HepG2 (cell line): ENCODE measurements around the gene ZNF587B. TPM values are rescaled to one million over a fixed set of nuclear protein-coding genes. Genes with fewer than 3 reads are reported as not detected.
"Not testable (repeated sequence)": the region's sequence is repeated elsewhere in the genome, so short reads cannot be mapped to it uniquely, and the experiment has no call there.

Experiments
- ATAC-seq: fragments of 200-7000 bp; cut with Tn5 transposase; 3 replicates; pipeline ENCODE4 v1.9.1; 2020; ENCODE audit warnings: mild to moderate bottlenecking, moderate library complexity
- BruUV-seq: library from RNA; stranded (reverse); fragments of 400-500 nt; replicated peaks from 2 replicates; lab custom pipeline; 2021; lab: Mats Ljungman, UMichigan
- CTCF ChIA-PET: fragments of 300-600 bp; formaldehyde crosslinking; extraction: SDS; loops from one replicate; lab custom pipeline; 2021; ENCODE audit warnings: low total read pairs, inconsistent platforms, low intra/inter-chr PET ratio; lab: Yijun Ruan, JAX
- POLR2A ChIA-PET: fragments of 350-600 bp; sonication (Branson Sonifier 250); formaldehyde crosslinking; loops from one replicate; lab custom pipeline; 2020; ENCODE audit warnings: antibody characterized with exemption, inconsistent platforms; lab: Yijun Ruan, JAX
- DNase-seq: peaks from one replicate; pipeline ENCODE4 v3.0.0-alpha.2; 2015; ENCODE audit warnings: low spot score
- FAIRE-seq: peaks from 3 replicates; lab custom pipeline; 2011; peaks lifted over from hg19 to GRCh38; lab: Jason Lieb, UNC
- H2AFZ ChIP-seq: one replicate; pipeline ENCODE4 v1.6.1; 2011; ENCODE audit warnings: low read length, inconsistent platforms
- H3K27ac ChIP-seq: fragments of 300-600 bp; 3 replicates; pipeline ENCODE4 v1.8.0; 2011; ENCODE audit warnings: mixed run types, mild to moderate bottlenecking, mixed read lengths, low read length, inconsistent platforms; ENCODE audit not compliant: insufficient read depth; ENCODE audit errors: extremely low read length
- H3K27me3 ChIP-seq, 2 experiments: fragments of 200-600 bp in 1 of 2; 2 replicates in 1 of 2; 3 replicates in 1 of 2; pipeline versions ENCODE4 v1.6.0 to v1.8.0; 2011; ENCODE audit warnings: low read length in 2 of 2, mild to moderate bottlenecking in 2 of 2, moderate library complexity in 2 of 2, inconsistent platforms in 1 of 2; ENCODE audit not compliant: insufficient read depth in 2 of 2, control insufficient read depth in 1 of 2
- H3K36me3 ChIP-seq, 2 experiments: fragments of 200-600 bp in 1 of 2; replicated peaks in 1 of 2; 2 replicates in 1 of 2; 3 replicates in 1 of 2; pipeline versions ENCODE4 v1.5.1 to v1.8.0; 2011; ENCODE audit warnings: low read length in 2 of 2, inconsistent platforms in 1 of 2; ENCODE audit not compliant: insufficient read depth in 2 of 2, control insufficient read depth in 1 of 2
- H3K4me1 ChIP-seq: 2 replicates; pipeline ENCODE4 v1.5.1; 2012; ENCODE audit warnings: low read length, inconsistent platforms; ENCODE audit not compliant: insufficient read depth
- H3K4me2 ChIP-seq: 2 replicates; pipeline ENCODE4 v1.6.0; 2011; ENCODE audit warnings: low read depth, low read length, inconsistent platforms
- H3K4me3 ChIP-seq, 3 experiments: fragments of 200-600 bp in 1 of 3; sonication (generic), shearing (Covaris generic) in 1 of 3; replicated peaks in 1 of 3; 2 replicates each; pipeline ENCODE4 v1.5.1; 2011 to 2016; ENCODE audit warnings: low read length in 3 of 3, inconsistent platforms in 2 of 3, low read depth in 2 of 3, mild to moderate bottlenecking in 2 of 3, control low read depth in 1 of 3, mixed read lengths in 1 of 3; ENCODE audit not compliant: insufficient read depth in 1 of 3
- H3K79me2 ChIP-seq: one replicate; pipeline ENCODE4 v1.6.1; 2011; ENCODE audit warnings: low read length, inconsistent platforms; ENCODE audit not compliant: insufficient read depth
- H3K9ac ChIP-seq: 2 replicates; pipeline ENCODE4 v1.6.0; 2011; ENCODE audit warnings: mild to moderate bottlenecking, low read depth, low read length, inconsistent platforms; ENCODE audit not compliant: insufficient read depth
- H3K9me3 ChIP-seq: 2 replicates; pipeline ENCODE4 v1.5.1; 2012; ENCODE audit warnings: mild to moderate bottlenecking, low read length
- H4K20me1 ChIP-seq: 2 replicates; pipeline ENCODE4 v1.6.0; 2011; ENCODE audit warnings: inconsistent platforms, mild to moderate bottlenecking, low read length, moderate library complexity; ENCODE audit not compliant: insufficient read depth
- TBX2 ChIP-seq: sonication (generic); formaldehyde crosslinking; IDR thresholded peaks from 2 replicates; pipeline ENCODE4 v1.5.0; 2020; ENCODE audit warnings: missing genetic modification reagents, mild to moderate bottlenecking, borderline replicate concordance
- TBX3 ChIP-seq: fragments of 450-650 bp; IDR thresholded peaks from 2 replicates; pipeline ENCODE4 v1.6.1; 2017; ENCODE audit warnings: antibody characterized with exemption, mild to moderate bottlenecking, inconsistent platforms, borderline replicate concordance
- TCF7 ChIP-seq: sonication (generic); IDR thresholded peaks from 2 replicates; pipeline ENCODE4 v1.6.1; 2016; ENCODE audit warnings: antibody characterized with exemption, low read depth
- WGBS: methylation state at CpG from one replicate; pipeline ENCODE4 v1.1.6; 2017; ENCODE audit warnings: low lambda C conversion rate; 5-methylcytosine and 5-hydroxymethylcytosine counted together
- in situ Hi-C: cut with HindIII; loops from 2 replicates; pipeline ENCODE4 v1.10.0; 2017; ENCODE audit warnings: low pct_unique_long_range_greater_than_20kb; ENCODE audit not compliant: extremely low pct_ligation_motif_present
- intact Hi-C: fragments of 100-400 bp; cut with micrococcal nuclease; formaldehyde crosslinking; loops from one replicate; pipeline ENCODE4 v1.10.0; 2022; ENCODE audit not compliant: unreplicated experiment
- polyA plus RNA-seq, 8 experiments: library from polyadenylated mRNA; depleted of rRNA in 3 of 8; stranded (reverse) in 7 of 8; unstranded in 1 of 8; fragments of >200 nt; fragmentation: Illumina TruSeq in 4 of 8; extraction: Trizol in 4 of 8; gene quantifications; 2 replicates each; pipeline versions ENCODE4 v1.2.1 to v1.2.3, GENCODE V29; 2011 to 2016; ENCODE audit warnings: low read depth in 4 of 8, missing spikeins in 1 of 8, mixed read lengths in 1 of 8; ENCODE audit not compliant: insufficient read depth in 1 of 8
- total RNA-seq, 5 experiments: library from RNA; depleted of rRNA; stranded (reverse); fragments of >200 nt; fragmentation: Illumina TruSeq; extraction: Trizol; gene quantifications; 2 replicates each; pipeline ENCODE4 v1.2.3, GENCODE V29; 2016; ENCODE audit warnings: low read depth in 1 of 5
- TF ChIP-seq, protein P1 (sequence below): sonication (generic); formaldehyde crosslinking; IDR thresholded peaks from 2 replicates; pipeline ENCODE4 v1.8.0; 2022; ENCODE audit warnings: mild to moderate bottlenecking, missing genetic modification reagents; ENCODE audit not compliant: insufficient replicate concordance
- TF ChIP-seq, protein P2 (sequence below): IDR thresholded peaks from 2 replicates; pipeline ENCODE4 v1.6.1; 2012; ENCODE audit warnings: low read depth, low read length, improper control_type of control experiment
- TF ChIP-seq, protein P3 (sequence below): sonication (generic); formaldehyde crosslinking; IDR thresholded peaks from 2 replicates; pipeline ENCODE4 v1.4.0; 2020; ENCODE audit warnings: missing genetic modification reagents, mild to moderate bottlenecking, borderline replicate concordance

The ZNF587B gene
- total and polyA plus RNA-seq, 2 of the 13 experiments (the other 11 are each of a cell fraction or from before 2014, with no cell fraction given) = 5.2 to 29.9 TPM

DNA sequence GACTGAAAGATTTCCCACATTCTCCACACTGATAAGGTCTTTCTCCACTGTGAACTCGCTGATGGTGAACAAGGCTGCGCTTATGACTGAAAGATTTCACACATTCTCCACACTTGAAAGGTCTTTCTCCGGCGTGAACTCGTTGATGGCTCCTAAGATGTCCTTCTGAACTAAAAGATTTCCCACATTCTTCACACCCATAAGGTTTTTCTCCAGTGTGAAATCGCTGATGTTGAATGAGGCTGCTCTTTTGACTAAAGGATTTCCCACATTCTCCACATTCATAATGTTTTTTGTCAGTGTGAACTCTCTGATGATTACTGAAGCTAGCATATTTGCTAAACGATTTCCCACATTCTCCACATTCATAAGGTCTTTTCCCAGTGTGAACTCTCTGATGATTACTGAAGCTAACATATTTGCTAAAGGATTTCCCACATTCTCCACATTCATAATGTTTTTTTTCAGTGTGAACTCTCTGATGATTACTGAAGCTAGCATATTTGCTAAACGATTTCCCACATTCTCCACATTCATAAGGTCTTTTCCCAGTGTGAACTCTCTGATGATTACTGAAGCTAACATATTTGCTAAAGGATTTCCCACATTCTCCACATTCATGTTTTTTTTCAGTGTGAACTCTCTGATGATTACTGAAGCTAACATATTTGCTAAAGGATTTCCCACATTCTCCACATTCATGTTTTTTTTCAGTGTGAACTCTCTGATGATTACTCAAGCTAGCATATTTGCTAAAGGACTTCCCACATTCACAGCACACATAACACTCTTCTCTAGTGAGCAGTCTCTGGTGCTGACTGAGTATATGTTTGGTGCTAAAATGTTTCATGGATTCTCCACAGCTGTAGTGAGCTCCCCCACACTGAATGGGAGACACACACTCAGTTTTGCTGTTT lies 44.0 kb downstream of the ZNF587B start:
- H3K4me1 ChIP-seq, H3K4me2 ChIP-seq, CTCF ChIA-PET, FAIRE-seq, intact Hi-C loops, H4K20me1 ChIP-seq, H3K79me2 ChIP-seq, H3K9me3 ChIP-seq, H3K4me3 ChIP-seq, POLR2A ChIA-PET, H3K9ac ChIP-seq, H3K36me3 ChIP-seq, H3K27me3 ChIP-seq, H2AFZ ChIP-seq, in situ Hi-C loops, BruUV-seq: not testable (repeated sequence)
- ATAC-seq (peak; percentile 51), DNase-seq (peak; percentile 46)
- TF ChIP-seq, protein P1, sequence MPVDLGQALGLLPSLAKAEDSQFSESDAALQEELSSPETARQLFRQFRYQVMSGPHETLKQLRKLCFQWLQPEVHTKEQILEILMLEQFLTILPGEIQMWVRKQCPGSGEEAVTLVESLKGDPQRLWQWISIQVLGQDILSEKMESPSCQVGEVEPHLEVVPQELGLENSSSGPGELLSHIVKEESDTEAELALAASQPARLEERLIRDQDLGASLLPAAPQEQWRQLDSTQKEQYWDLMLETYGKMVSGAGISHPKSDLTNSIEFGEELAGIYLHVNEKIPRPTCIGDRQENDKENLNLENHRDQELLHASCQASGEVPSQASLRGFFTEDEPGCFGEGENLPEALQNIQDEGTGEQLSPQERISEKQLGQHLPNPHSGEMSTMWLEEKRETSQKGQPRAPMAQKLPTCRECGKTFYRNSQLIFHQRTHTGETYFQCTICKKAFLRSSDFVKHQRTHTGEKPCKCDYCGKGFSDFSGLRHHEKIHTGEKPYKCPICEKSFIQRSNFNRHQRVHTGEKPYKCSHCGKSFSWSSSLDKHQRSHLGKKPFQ (CRISPR knock-in tag) = peak; percentile 99
- TF ChIP-seq TBX3 (peak; percentile 63; the same call in 1 of the 2 replicates), TBX2 (CRISPR knock-in tag) (0 out of 2 replicates have a peak, but pooled peaks have one; percentile 25), TCF7 (peak; percentile 33; the same call in 1 of the 2 replicates)
- TF ChIP-seq, protein P2, sequence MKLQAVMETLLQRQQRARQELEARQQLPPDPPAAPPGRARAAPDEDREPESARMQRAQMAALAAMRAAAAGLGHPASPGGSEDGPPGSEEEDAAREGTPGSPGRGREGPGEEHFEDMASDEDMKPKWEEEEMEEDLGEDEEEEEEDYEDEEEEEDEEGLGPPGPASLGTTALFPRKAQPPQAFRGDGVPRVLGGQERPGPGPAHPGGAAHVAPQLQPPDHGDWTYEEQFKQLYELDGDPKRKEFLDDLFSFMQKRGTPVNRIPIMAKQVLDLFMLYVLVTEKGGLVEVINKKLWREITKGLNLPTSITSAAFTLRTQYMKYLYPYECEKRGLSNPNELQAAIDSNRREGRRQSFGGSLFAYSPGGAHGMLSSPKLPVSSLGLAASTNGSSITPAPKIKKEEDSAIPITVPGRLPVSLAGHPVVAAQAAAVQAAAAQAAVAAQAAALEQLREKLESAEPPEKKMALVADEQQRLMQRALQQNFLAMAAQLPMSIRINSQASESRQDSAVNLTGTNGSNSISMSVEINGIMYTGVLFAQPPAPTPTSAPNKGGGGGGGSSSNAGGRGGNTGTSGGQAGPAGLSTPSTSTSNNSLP = peak; percentile 37; the same call in 1 of the 2 replicates
- TF ChIP-seq, protein P3, sequence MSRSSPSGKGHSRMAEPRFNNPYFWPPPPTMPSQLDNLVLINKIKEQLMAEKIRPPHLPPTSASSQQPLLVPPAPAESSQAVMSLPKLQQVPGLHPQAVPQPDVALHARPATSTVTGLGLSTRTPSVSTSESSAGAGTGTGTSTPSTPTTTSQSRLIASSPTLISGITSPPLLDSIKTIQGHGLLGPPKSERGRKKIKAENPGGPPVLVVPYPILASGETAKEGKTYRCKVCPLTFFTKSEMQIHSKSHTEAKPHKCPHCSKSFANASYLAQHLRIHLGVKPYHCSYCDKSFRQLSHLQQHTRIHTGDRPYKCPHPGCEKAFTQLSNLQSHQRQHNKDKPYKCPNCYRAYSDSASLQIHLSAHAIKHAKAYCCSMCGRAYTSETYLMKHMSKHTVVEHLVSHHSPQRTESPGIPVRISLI (CRISPR knock-in tag) = peak; percentile 47; the same call in 1 of the 2 replicates
- 72% methylated on average over 8 of the region's 8 CpGs for WGBS
- H3K27ac ChIP-seq = peak overlapping the region; percentile 51
